HG03342 (cell line): ENCODE data around the gene LRRC45.

ENCODE experiments used
- ATAC-seq: cut with Tn5 transposase; IDR thresholded peaks from one replicate; pipeline ENCODE4 v1.9.1; 2021; ENCODE audit warnings: mild to moderate bottlenecking, moderate library complexity; ENCODE audit not compliant: unreplicated experiment

Gene LRRC45

GRCh38 chr17:82080048-82080788 lies 57.1 kb downstream of the LRRC45 start:
- ATAC-seq: no peak
